DOHH2 (cell line): ENCODE data around the gene NEK4.
"Not testable (repeated sequence)": the region's sequence is repeated elsewhere in the genome, so short reads cannot be mapped to it uniquely, and the experiment has no call there.

ENCODE experiments used
- H3F3A ChIP-seq: fragments of 200-600 bp; sonication (generic), shearing (Covaris generic); 2 replicates; pipeline ENCODE4 v1.6.0; 2016; ENCODE audit warnings: antibody characterized with exemption, mild to moderate bottlenecking; ENCODE audit not compliant: control insufficient read depth, insufficient read depth
- H3K27ac ChIP-seq: fragments of 200-600 bp; sonication (generic); 2 replicates; pipeline ENCODE4 v1.5.1; 2014; ENCODE audit warnings: low read depth, mild to moderate bottlenecking, low read length, moderate library complexity
- H3K27me3 ChIP-seq: fragments of 200-600 bp; sonication (generic); 2 replicates; pipeline ENCODE4 v1.6.1; 2014; ENCODE audit warnings: mild to moderate bottlenecking, low read length, mixed read lengths; ENCODE audit not compliant: control insufficient read depth
- H3K36me3 ChIP-seq: fragments of 200-600 bp; sonication (generic); 2 replicates; pipeline ENCODE4 v1.6.1; 2014; ENCODE audit warnings: mild to moderate bottlenecking, low read length, moderate library complexity, mixed read lengths; ENCODE audit not compliant: control insufficient read depth
- H3K4me1 ChIP-seq: fragments of 200-600 bp; sonication (generic); 2 replicates; pipeline ENCODE4 v1.6.1; 2014; ENCODE audit warnings: mild to moderate bottlenecking, low read length, mixed read lengths; ENCODE audit not compliant: control insufficient read depth
- H3K4me2 ChIP-seq: fragments of 200-600 bp; sonication (generic); 2 replicates; pipeline ENCODE4 v1.6.0; 2014; ENCODE audit warnings: mild to moderate bottlenecking, low read length, moderate library complexity
- H3K4me3 ChIP-seq: fragments of 200-600 bp; sonication (generic); 2 replicates; pipeline ENCODE4 v1.5.1; 2014; ENCODE audit warnings: mild to moderate bottlenecking, low read length, mixed read lengths
- H3K79me2 ChIP-seq: fragments of 200-600 bp; sonication (generic); 2 replicates; pipeline ENCODE4 v1.6.1; 2014; ENCODE audit warnings: mild to moderate bottlenecking, low read length, mixed read lengths; ENCODE audit not compliant: control insufficient read depth
- H3K9me2 ChIP-seq: fragments of 200-600 bp; sonication (generic); replicated peaks from 2 replicates; pipeline ENCODE4 v1.6.1; 2014; ENCODE audit warnings: mild to moderate bottlenecking, low read length, mixed read lengths; ENCODE audit not compliant: control insufficient read depth
- H3K9me3 ChIP-seq: fragments of 200-600 bp; sonication (generic); 2 replicates; pipeline ENCODE4 v1.6.1; 2014; ENCODE audit warnings: antibody characterized with exemption, low read length, mixed read lengths; ENCODE audit not compliant: control insufficient read depth, insufficient read depth
- H4K20me1 ChIP-seq: fragments of 200-600 bp; sonication (generic); 2 replicates; pipeline ENCODE4 v1.6.0; 2014; ENCODE audit warnings: low read depth, mild to moderate bottlenecking, antibody characterized with exemption, low read length, moderate library complexity; ENCODE audit not compliant: control insufficient read depth, insufficient read depth
- CTCF ChIP-seq: fragments of 200-600 bp; sonication (generic); IDR thresholded peaks from one replicate; pipeline ENCODE4 v1.5.1; 2014; ENCODE audit warnings: antibody characterized with exemption, mild to moderate bottlenecking, low read depth, low read length; ENCODE audit not compliant: poor library complexity, severe bottlenecking
- EZH2phosphoT487 ChIP-seq: fragments of 200-600 bp; sonication (generic); IDR thresholded peaks from 2 replicates; pipeline ENCODE4 v1.6.1; 2017; ENCODE audit warnings: borderline replicate concordance, mild to moderate bottlenecking, antibody characterized with exemption, low read length, moderate library complexity, mixed read lengths

The NEK4 gene

GRCh38 chr3:52779011-52779836 lies 8.5 kb upstream of the NEK4 start:
- Histone ChIP-seq H3K36me3 (no peaks in the 10 kb centered on the region), H3K4me1 (peaks cover 10% of the 10 kb centered on the region), H3K27ac (no peak overlapping the region), H3K79me2 (no peaks in the 10 kb centered on the region), H3K4me3 (no peak overlapping the region), H3K27me3 (peaks cover 11% of the 10 kb centered on the region; the same call in 1 of the 2 replicates), H3K9me3 (no peaks in the 10 kb centered on the region), H3F3A (no peaks in the 10 kb centered on the region; the same call in 1 of the 2 replicates), H3K9me2 (no peaks in the 10 kb centered on the region), H4K20me1 (no peaks in the 10 kb centered on the region), H3K4me2 (peak overlapping the region; percentile 32)
- TF ChIP-seq EZH2phosphoT487 (no peak), CTCF (no peak)

- H3K27ac ChIP-seq = no peak overlapping the region
- TF ChIP-seq EZH2phosphoT487 (no peak), CTCF (no peak)
- H3K9me3 ChIP-seq = no peaks in the 10 kb centered on the region
- H3K79me2 ChIP-seq = no peaks in the 10 kb centered on the region
- H3K36me3 ChIP-seq = no peaks in the 10 kb centered on the region
- no peak overlapping the region for H3K4me2 ChIP-seq
- no peaks in the 10 kb centered on the region for H4K20me1 ChIP-seq
- H3F3A ChIP-seq = no peaks in the 10 kb centered on the region; the same call in 1 of the 2 replicates
- no peak overlapping the region for H3K4me3 ChIP-seq
- no peaks in the 10 kb centered on the region for H3K9me2 ChIP-seq
- peaks cover 10% of the 10 kb centered on the region for H3K4me1 ChIP-seq
- peaks cover 11% of the 10 kb centered on the region; the same call in 1 of the 2 replicates for H3K27me3 ChIP-seq
These were observed 7.4 kb upstream of the NEK4 start for GRCh38 chr3:52777959-52778805.

GRCh38 chr3:52777127-52777958 lies 6.6 kb upstream of the NEK4 start, which contains the start of gene ITIH1:
TSS of gene ITIH1 (plus strand) at chr3:52777599. CDS start at chr3:52777616, 17 bp downstream.
- Histone ChIP-seq H3F3A (no peaks in the 10 kb centered on the region; the same call in 1 of the 2 replicates), H3K27me3 (peaks cover 5% of the 10 kb centered on the region; the same call in 1 of the 2 replicates), H3K27ac (no peak within 1 kb of the TSS), H3K4me3 (no peak within 1 kb of the TSS), H3K36me3 (no peaks in the 10 kb centered on the region), H3K9me2 (no peaks in the 10 kb centered on the region), H3K79me2 (no peaks in the 10 kb centered on the region), H3K9me3 (no peaks in the 10 kb centered on the region), H3K4me2 (no peak within 1 kb of the TSS), H4K20me1 (no peaks in the 10 kb centered on the region), H3K4me1 (peaks cover 10% of the 10 kb centered on the region)
- no peak for TF ChIP-seq CTCF
- no peak for TF ChIP-seq EZH2phosphoT487

GRCh38 chr3:52776486-52776885 lies 5.7 kb upstream of the NEK4 start:
- H3K9me2 ChIP-seq, H3F3A ChIP-seq, H3K27me3 ChIP-seq, H3K4me2 ChIP-seq, H3K79me2 ChIP-seq, H4K20me1 ChIP-seq, H3K9me3 ChIP-seq, H3K36me3 ChIP-seq, H3K4me3 ChIP-seq, H3K27ac ChIP-seq: not testable (repeated sequence)
- H3K4me1 ChIP-seq = peaks cover 14% of the 10 kb centered on the region
